HepG2 (cell line): ENCODE results near the gene LAMA5. TPM values are rescaled to one million over a fixed set of nuclear protein-coding genes. Genes with fewer than 3 reads are reported as not detected.

Experiments
- ARID2 ChIP-seq: sonication (generic); formaldehyde crosslinking; IDR thresholded peaks from 2 replicates; pipeline ENCODE4 v1.8.1; 2022; ENCODE audit warnings: mild to moderate bottlenecking, missing genetic modification reagents, borderline replicate concordance
- BRCA1 ChIP-seq: sonication (generic); formaldehyde crosslinking; IDR thresholded peaks from 2 replicates; pipeline ENCODE4 v1.4.0; 2020; ENCODE audit warnings: missing genetic modification reagents
- ELF1 ChIP-seq: sonication (generic); formaldehyde crosslinking; IDR thresholded peaks from 2 replicates; pipeline ENCODE4 v1.4.0; 2020; ENCODE audit warnings: missing genetic modification reagents
- GMEB1 ChIP-seq: sonication (generic); formaldehyde crosslinking; IDR thresholded peaks from 2 replicates; pipeline ENCODE4 v1.5.1; 2020; ENCODE audit warnings: missing genetic modification reagents, mild to moderate bottlenecking, borderline replicate concordance
- IKZF4 ChIP-seq: sonication (generic); formaldehyde crosslinking; IDR thresholded peaks from 2 replicates; pipeline ENCODE4 v1.5.1; 2020; ENCODE audit warnings: borderline replicate concordance, mild to moderate bottlenecking, low read depth, missing genetic modification reagents; ENCODE audit errors: not compliant biosample characterization
- MAF1 ChIP-seq: sonication (generic); formaldehyde crosslinking; IDR thresholded peaks from 2 replicates; pipeline ENCODE4 v1.5.0; 2020; ENCODE audit warnings: missing genetic modification reagents, borderline replicate concordance
- MXD4 ChIP-seq: IDR thresholded peaks from 2 replicates; pipeline ENCODE4 v1.6.1; 2016; ENCODE audit warnings: mild to moderate bottlenecking, missing biosample characterization, missing genetic modification reagents
- NFKB2 ChIP-seq: sonication (generic); formaldehyde crosslinking; IDR thresholded peaks from 2 replicates; pipeline ENCODE4 v1.4.0; 2020; ENCODE audit warnings: missing genetic modification reagents, borderline replicate concordance
- PHF21A ChIP-seq: sonication (generic); formaldehyde crosslinking; IDR thresholded peaks from 2 replicates; pipeline ENCODE4 v1.5.0; 2020; ENCODE audit warnings: mild to moderate bottlenecking, missing genetic modification reagents
- PITX1 ChIP-seq: sonication (generic); formaldehyde crosslinking; IDR thresholded peaks from 2 replicates; pipeline ENCODE4 v1.5.1; 2020; ENCODE audit warnings: mild to moderate bottlenecking, missing genetic modification reagents
- POLR2AphosphoS5 ChIP-seq: IDR thresholded peaks from 2 replicates; pipeline ENCODE4 v1.6.1; 2012; ENCODE audit warnings: low read depth, low read length
- RXRB ChIP-seq: IDR thresholded peaks from 2 replicates; pipeline ENCODE4 v1.6.1; 2016; ENCODE audit warnings: borderline replicate concordance, missing genetic modification reagents, missing compliant biosample characterization
- SIX4 ChIP-seq: sonication (generic); formaldehyde crosslinking; IDR thresholded peaks from 2 replicates; pipeline ENCODE4 v1.4.0; 2020; ENCODE audit warnings: missing genetic modification reagents
- ZFP41 ChIP-seq: sonication (generic); formaldehyde crosslinking; IDR thresholded peaks from 2 replicates; pipeline ENCODE4 v1.4.0; 2020; ENCODE audit warnings: mild to moderate bottlenecking, missing genetic modification reagents, borderline replicate concordance
- ZNF512 ChIP-seq: sonication (generic); formaldehyde crosslinking; IDR thresholded peaks from 2 replicates; pipeline ENCODE4 v1.4.0; 2020; ENCODE audit warnings: mild to moderate bottlenecking, missing genetic modification reagents
- ZNF879 ChIP-seq: sonication (generic); formaldehyde crosslinking; IDR thresholded peaks from 2 replicates; pipeline ENCODE4 v1.8.1; 2023; ENCODE audit warnings: missing genetic modification reagents
- polyA plus RNA-seq, 8 experiments: library from polyadenylated mRNA; depleted of rRNA in 3 of 8; stranded (reverse) in 7 of 8; unstranded in 1 of 8; fragments of >200 nt; fragmentation: Illumina TruSeq in 4 of 8; extraction: Trizol in 4 of 8; gene quantifications; 2 replicates each; pipeline versions ENCODE4 v1.2.1 to v1.2.3, GENCODE V29; 2011 to 2016; ENCODE audit warnings: low read depth in 4 of 8, missing spikeins in 1 of 8, mixed read lengths in 1 of 8; ENCODE audit not compliant: insufficient read depth in 1 of 8
- total RNA-seq, 5 experiments: library from RNA; depleted of rRNA; stranded (reverse); fragments of >200 nt; fragmentation: Illumina TruSeq; extraction: Trizol; gene quantifications; 2 replicates each; pipeline ENCODE4 v1.2.3, GENCODE V29; 2016; ENCODE audit warnings: low read depth in 1 of 5
- TF ChIP-seq, protein P1 (sequence below), 2 experiments: sonication (generic) in 1 of 2; formaldehyde crosslinking in 1 of 2; IDR thresholded peaks; 2 replicates each; pipeline versions ENCODE4 v1.6.1 to v1.9.0; 2014 to 2022; ENCODE audit warnings: antibody characterized with exemption in 1 of 2, borderline replicate concordance in 1 of 2, inconsistent platforms in 1 of 2, low read depth in 1 of 2, missing genetic modification reagents in 1 of 2
- TF ChIP-seq, protein P2 (sequence below): sonication (generic); formaldehyde crosslinking; IDR thresholded peaks from 2 replicates; pipeline ENCODE4 v1.5.0; 2020; ENCODE audit warnings: missing genetic modification reagents, mild to moderate bottlenecking, borderline replicate concordance

LAMA5 gene
- total and polyA plus RNA-seq, 2 of the 13 experiments (the other 11 are each of a cell fraction or from before 2014, with no cell fraction given) = 21.0 to 44.7 TPM

- TF ChIP-seq PITX1 (CRISPR knock-in tag) (peak; percentile 55), ARID2 (CRISPR knock-in tag) (peak; percentile 97), BRCA1 (CRISPR knock-in tag) (peak; percentile 75; the same call in 1 of the 2 replicates), MAF1 (CRISPR knock-in tag) (peak; percentile 97), ZFP41 (CRISPR knock-in tag) (peak; percentile 82), IKZF4 (CRISPR knock-in tag) (peak; percentile 76), GMEB1 (peak; percentile 74; the same call in 1 of the 2 replicates), ZNF879 (CRISPR knock-in tag) (no peak), ZNF512 (no peak), SIX4 (CRISPR knock-in tag) (peak; percentile 60; the same call in 1 of the 2 replicates), PHF21A (CRISPR knock-in tag) (0 out of 2 replicates have a peak, but pooled peaks have one; percentile 34), ELF1 (CRISPR knock-in tag) (peak; percentile 86), NFKB2 (CRISPR knock-in tag) (peak; percentile 92), RXRB (CRISPR knock-in tag) (peak; percentile 55; the same call in 1 of the 2 replicates), MXD4 (CRISPR knock-in tag) (peak; percentile 71), POLR2AphosphoS5 (no peak)
- TF ChIP-seq, protein P1, sequence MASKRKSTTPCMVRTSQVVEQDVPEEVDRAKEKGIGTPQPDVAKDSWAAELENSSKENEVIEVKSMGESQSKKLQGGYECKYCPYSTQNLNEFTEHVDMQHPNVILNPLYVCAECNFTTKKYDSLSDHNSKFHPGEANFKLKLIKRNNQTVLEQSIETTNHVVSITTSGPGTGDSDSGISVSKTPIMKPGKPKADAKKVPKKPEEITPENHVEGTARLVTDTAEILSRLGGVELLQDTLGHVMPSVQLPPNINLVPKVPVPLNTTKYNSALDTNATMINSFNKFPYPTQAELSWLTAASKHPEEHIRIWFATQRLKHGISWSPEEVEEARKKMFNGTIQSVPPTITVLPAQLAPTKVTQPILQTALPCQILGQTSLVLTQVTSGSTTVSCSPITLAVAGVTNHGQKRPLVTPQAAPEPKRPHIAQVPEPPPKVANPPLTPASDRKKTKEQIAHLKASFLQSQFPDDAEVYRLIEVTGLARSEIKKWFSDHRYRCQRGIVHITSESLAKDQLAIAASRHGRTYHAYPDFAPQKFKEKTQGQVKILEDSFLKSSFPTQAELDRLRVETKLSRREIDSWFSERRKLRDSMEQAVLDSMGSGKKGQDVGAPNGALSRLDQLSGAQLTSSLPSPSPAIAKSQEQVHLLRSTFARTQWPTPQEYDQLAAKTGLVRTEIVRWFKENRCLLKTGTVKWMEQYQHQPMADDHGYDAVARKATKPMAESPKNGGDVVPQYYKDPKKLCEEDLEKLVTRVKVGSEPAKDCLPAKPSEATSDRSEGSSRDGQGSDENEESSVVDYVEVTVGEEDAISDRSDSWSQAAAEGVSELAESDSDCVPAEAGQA (IDR thresholded peaks at IDR 0.05; ENCODE audit: low read depth) = peak; percentile 25; the same call in 1 of the 2 replicates
- TF ChIP-seq, protein P1 (CRISPR knock-in tag; IDR thresholded peaks at IDR 0.05; ENCODE audit: borderline replicate concordance) = peak; percentile 97
- TF ChIP-seq, protein P2, sequence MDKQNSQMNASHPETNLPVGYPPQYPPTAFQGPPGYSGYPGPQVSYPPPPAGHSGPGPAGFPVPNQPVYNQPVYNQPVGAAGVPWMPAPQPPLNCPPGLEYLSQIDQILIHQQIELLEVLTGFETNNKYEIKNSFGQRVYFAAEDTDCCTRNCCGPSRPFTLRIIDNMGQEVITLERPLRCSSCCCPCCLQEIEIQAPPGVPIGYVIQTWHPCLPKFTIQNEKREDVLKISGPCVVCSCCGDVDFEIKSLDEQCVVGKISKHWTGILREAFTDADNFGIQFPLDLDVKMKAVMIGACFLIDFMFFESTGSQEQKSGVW (CRISPR knock-in tag) = no peak
These were observed 40.3 kb upstream of the LAMA5 start, which contains the start of gene CABLES2 (continued) for GRCh38 chr20:62407221-62407992.
